HG02588 (cell line): ENCODE data around the gene FNDC11.
"Not testable (repeated sequence)": the region's sequence is repeated elsewhere in the genome, so short reads cannot be mapped to it uniquely, and the experiment has no call there.

ENCODE experiments used
- ATAC-seq: cut with Tn5 transposase; IDR thresholded peaks from one replicate; pipeline ENCODE4 v1.9.1; 2021; ENCODE audit warnings: mild to moderate bottlenecking, moderate library complexity; ENCODE audit not compliant: unreplicated experiment

Gene FNDC11

GRCh38 chr20:63553933-63554290 is at the start of gene FNDC11:
Gene FNDC11, plus strand, starts transcription at chr20:63554159. Its CDS starts 1,505 bp downstream, at chr20:63555664.
- ATAC-seq, result no peak

- ATAC-seq, result no peak
These were observed 49.3 kb upstream of the FNDC11 start for GRCh38 chr20:63504642-63505041.

GRCh38 chr20:63505281-63505680 is 48.7 kb upstream of the FNDC11 start:
- no peak for ATAC-seq

- ATAC-seq, result no peak
These were observed 48.2 kb upstream of the FNDC11 start for GRCh38 chr20:63505723-63506122.

GRCh38 chr20:63507083-63507743 is 46.7 kb upstream of the FNDC11 start:
- ATAC-seq, result no peak

GRCh38 chr20:63508072-63508768 is 45.7 kb upstream of the FNDC11 start:
- no peak for ATAC-seq

- ATAC-seq, result no peak
These were observed 44.8 kb upstream of the FNDC11 start for GRCh38 chr20:63509088-63509564.

- no peak for ATAC-seq
These were observed 40.8 kb upstream of the FNDC11 start for GRCh38 chr20:63513207-63513606.

GRCh38 chr20:63514520-63514919 is 39.4 kb upstream of the FNDC11 start:
- ATAC-seq, result not testable (repeated sequence)

GRCh38 chr20:63517376-63518309 is 36.3 kb upstream of the FNDC11 start:
- no peak for ATAC-seq

GRCh38 chr20:63518351-63518861 is 35.6 kb upstream of the FNDC11 start:
- ATAC-seq, result no peak

GRCh38 chr20:63518946-63519667 is 34.9 kb upstream of the FNDC11 start:
- no peak for ATAC-seq

- peak; percentile 35 for ATAC-seq
These were observed 34.1 kb upstream of the FNDC11 start for GRCh38 chr20:63519668-63520503.

GRCh38 chr20:63520504-63520933 is 33.4 kb upstream of the FNDC11 start, which contains the start of gene PPDPF:
Gene PPDPF, plus strand, starts transcription at chr20:63520765. Its CDS starts 544 bp downstream, at chr20:63521309.
- ATAC-seq, result peak; percentile 56

GRCh38 chr20:63520934-63521601 is 32.9 kb upstream of the FNDC11 start:
- peak; percentile 31 for ATAC-seq

- ATAC-seq, result no peak
These were observed 32.4 kb upstream of the FNDC11 start for GRCh38 chr20:63521602-63522001.

GRCh38 chr20:63522091-63522868 is 31.7 kb upstream of the FNDC11 start:
- ATAC-seq, result no peak

GRCh38 chr20:63522981-63523611 is 30.9 kb upstream of the FNDC11 start:
- no peak for ATAC-seq
